Kidney (tissue), 14 donors: ENCODE measurements around the gene GAS5. TPM values are rescaled to one million over a fixed set of nuclear protein-coding genes. Genes with fewer than 3 reads are reported as not detected.

Experiments used
- DNase-seq, 5 donors: peaks; one replicate each; pipeline ENCODE4 v3.0.0-alpha.2; 2013 to 2020
- FAIRE-seq: peaks from 2 replicates; lab custom pipeline; 2012; peaks lifted over from hg19 to GRCh38; lab: Jason Lieb, UNC
- H3K27ac ChIP-seq, 2 donors: one replicate each; pipeline ENCODE4 v1.7.0; 2013; ENCODE audit warnings: low read depth in 2 of 2, low read length in 2 of 2, inconsistent platforms in 1 of 2
- H3K27me3 ChIP-seq: one replicate; pipeline ENCODE4 v1.7.1; 2013; ENCODE audit warnings: low read length, inconsistent platforms; ENCODE audit not compliant: control insufficient read depth, insufficient read depth
- H3K36me3 ChIP-seq, 3 donors: one replicate each; pipeline versions ENCODE4 v1.7.0 to v1.7.1; 2013; ENCODE audit warnings: low read length in 3 of 3, control low read depth in 1 of 3, inconsistent platforms in 1 of 3; ENCODE audit not compliant: insufficient read depth in 3 of 3, control insufficient read depth in 2 of 3
- H3K4me1 ChIP-seq, 3 donors: one replicate each; pipeline versions ENCODE4 v1.7.0 to v1.7.1; 2013; ENCODE audit warnings: low read length in 3 of 3, inconsistent platforms in 1 of 3, low read depth in 1 of 3; ENCODE audit not compliant: control insufficient read depth in 2 of 3, insufficient read depth in 2 of 3
- H3K4me3 ChIP-seq, 3 donors: one replicate each; pipeline versions ENCODE4 v1.7.0 to v1.8.1; 2013; ENCODE audit warnings: low read length in 3 of 3, control low read depth in 1 of 3, inconsistent platforms in 1 of 3
- H3K9ac ChIP-seq, 3 donors: one replicate each; pipeline versions ENCODE4 v1.7.0 to v1.7.1; 2013; ENCODE audit warnings: low read length in 3 of 3, control low read depth in 1 of 3, inconsistent platforms in 1 of 3
- H3K9me3 ChIP-seq, 3 donors: one replicate each; pipeline versions ENCODE4 v1.7.0 to v1.7.1; 2013; ENCODE audit warnings: low read length in 3 of 3, control low read depth in 1 of 3, inconsistent platforms in 1 of 3; ENCODE audit not compliant: control insufficient read depth in 2 of 3, insufficient read depth in 1 of 3
- CTCF ChIP-seq: IDR thresholded peaks from 3 replicates; pipeline ENCODE4 v1.5.1; 2012; ENCODE audit warnings: mild to moderate bottlenecking, moderate library complexity, borderline replicate concordance; ENCODE audit not compliant: insufficient read depth; ENCODE audit errors: extremely low read depth
- intact Hi-C: fragments of 100-400 bp; cut with DNase I; formaldehyde crosslinking; loops from one replicate; pipeline ENCODE4 v1.11.1; 2022
- polyA plus RNA-seq: library from polyadenylated mRNA; stranded (reverse); fragments of 350-450 nt; fragmentation: Illumina TruSeq; extraction: RNeasy Lipid Tissue Mini Kit (QIAGEN cat#74804); gene quantifications from one replicate; pipeline ENCODE4 v1.2.3, GENCODE V29; 2014; ENCODE audit warnings: low read depth, low replicate concordance; ENCODE audit not compliant: insufficient read depth
- total RNA-seq: library from RNA; stranded (reverse); fragmentation: NEBNext Ultra II Directional; extraction: Animal tissue kit (Norgen Biotek cat#: 25700); gene quantifications from one replicate; pipeline ENCODE4 v1.2.1, GENCODE V29; 2021
- donor health status: control.
- donor health status: control.
- donor health status: control.
- donor health status: control.
- donor health status: control.
- donor health status: DM: yes; HTN: yes; CAD: no.
- donor health status: Normal renal cell carcinoma (clear cell type).

The GAS5 gene
- total and polyA plus RNA-seq, 2 donors from 2014 or later, result 239 to 275 TPM

GRCh38 chr1:173867141-173867752, 542 bp downstream of the GAS5 start:
- intact Hi-C loops, result no loop called here
- peaks cover 0 to 27% (median 14%) of the 10 kb centered on the region in 3 donors for H3K4me1 ChIP-seq
- FAIRE-seq, result no peak
- H3K27ac ChIP-seq, result peak overlapping the region; percentile 87 to 98
- H3K27me3 ChIP-seq, result no peaks in the 10 kb centered on the region
- TF ChIP-seq CTCF, result no peak
- H3K9ac ChIP-seq, result peak overlapping the region; percentile 48 to 99 (median 84)
- peak overlapping the region; percentile 79 to 99 (median 99) for H3K4me3 ChIP-seq
- peak in 1 of 5 donors; percentile 68 for DNase-seq
- H3K9me3 ChIP-seq, result no peaks in the 10 kb centered on the region
- H3K36me3 ChIP-seq, result peaks cover 20 to 46% (median 29%) of the 10 kb centered on the region in 3 donors

GRCh38 chr1:173866413-173867115, 1.2 kb downstream of the GAS5 start:
- Histone ChIP-seq H3K4me1 (peaks cover 0 to 27% (median 14%) of the 10 kb centered on the region in 3 donors), H3K9me3 (no peaks in the 10 kb centered on the region), H3K27ac (peak overlapping the region; percentile 63 to 87), H3K36me3 (peaks cover 20 to 46% (median 29%) of the 10 kb centered on the region in 3 donors), H3K4me3 (peak overlapping the region; percentile 79 to 99 (median 99)), H3K9ac (peak overlapping the region; percentile 31 to 99 (median 84)), H3K27me3 (no peaks in the 10 kb centered on the region)
- intact Hi-C loops, result no loop called here
- TF ChIP-seq CTCF, result no peak
- FAIRE-seq (no peak), DNase-seq (no peak)

- DNase-seq (no peak), FAIRE-seq (no peak)
- H3K4me1 ChIP-seq, result peaks cover 0 to 22% (median 14%) of the 10 kb centered on the region in 3 donors
- H3K9ac ChIP-seq, result peak overlapping the region in 1 of 3 donors; percentile 17
- no peak for TF ChIP-seq CTCF
- no peak overlapping the region for H3K27ac ChIP-seq
- H3K4me3 ChIP-seq, result peak overlapping the region in 2 of 3 donors; percentile 32 to 99
- peaks cover 20 to 43% (median 27%) of the 10 kb centered on the region in 3 donors for H3K36me3 ChIP-seq
- H3K9me3 ChIP-seq, result no peaks in the 10 kb centered on the region
- no peaks in the 10 kb centered on the region for H3K27me3 ChIP-seq
- intact Hi-C loops, result no loop called here
Measured at GRCh38 chr1:173865468-173866164, 2.2 kb downstream of the GAS5 start.
